Fibroblast of the aortic adventitia (primary cell): ENCODE results near the gene LOC101059915.

Source experiments
- DNase-seq: peaks from one replicate; pipeline ENCODE4 v3.0.0-alpha.2; 2010; ENCODE audit warnings: low read depth
- H3K4me3 ChIP-seq: 2 replicates; pipeline ENCODE4 v1.5.1; 2011; ENCODE audit warnings: low read depth, mild to moderate bottlenecking, control low read depth, low read length, moderate library complexity
- CTCF ChIP-seq: IDR thresholded peaks from 2 replicates; pipeline ENCODE4 v1.5.1; 2011; ENCODE audit warnings: mild to moderate bottlenecking, low read length, control low read depth, inconsistent platforms; ENCODE audit not compliant: insufficient read depth

LOC101059915 gene

GRCh38 chrX:71667328-71668247 is at the start of gene LOC101059915:
Gene LOC101059915 (plus strand): TSS chrX:71667546.
- no peak for TF ChIP-seq CTCF
- H3K4me3 ChIP-seq = no peak within 1 kb of the TSS
- DNase-seq = no peak

- TF ChIP-seq CTCF = no peak
- no peak for DNase-seq
- no peak overlapping the region for H3K4me3 ChIP-seq
These were observed 49.6 kb upstream of the LOC101059915 start for GRCh38 chrX:71617742-71618141.

- H3K4me3 ChIP-seq = no peak within 1 kb of the TSS
- no peak for TF ChIP-seq CTCF
- no peak for DNase-seq
These were observed 49.0 kb upstream of the LOC101059915 start, which contains the start of gene CXCR3 for GRCh38 chrX:71618303-71618721. Gene CXCR3 (minus strand): TSS chrX:71618511. CDS start chrX:71618449, 62 bp downstream.

- no peak for TF ChIP-seq CTCF
- no peak overlapping the region for H3K4me3 ChIP-seq
- DNase-seq = no peak
These were observed 48.6 kb upstream of the LOC101059915 start for GRCh38 chrX:71618787-71619186.

- DNase-seq = no peak
- no peak overlapping the region for H3K4me3 ChIP-seq
These were observed 48.2 kb upstream of the LOC101059915 start for GRCh38 chrX:71619193-71619592.

GRCh38 chrX:71619986-71620385 is 47.4 kb upstream of the LOC101059915 start:
- H3K4me3 ChIP-seq = no peak overlapping the region
- DNase-seq = no peak
- no peak for TF ChIP-seq CTCF

More at GRCh38 chrX:71619193-71619592, 48.2 kb upstream of the LOC101059915 start:
- TF ChIP-seq CTCF = no peak
